Spleen (tissue), 7 donors: Measurements from ENCODE around the gene CCDC177.

ENCODE experiments used
- CTCF ChIP-seq, 11 experiments: fragments of 200-600 bp in 7 of 11; fragments of 450-650 bp in 4 of 11; sonication (generic) in 4 of 11; IDR thresholded peaks in 8 of 11; conservative IDR thresholded peaks in 3 of 11; 1 replicate in 7 of 11; 2 replicates in 4 of 11; pipeline versions ENCODE4 v1.4.0 to v1.8.0; 2016 to 2021; ENCODE audit warnings: antibody characterized with exemption in 11 of 11, inconsistent platforms in 4 of 11, mild to moderate bottlenecking in 1 of 11
- POLR2A ChIP-seq, 3 donors: fragments of 450-650 bp; IDR thresholded peaks; one replicate each; pipeline ENCODE4 v1.5.1; 2017; ENCODE audit warnings: antibody characterized with exemption in 3 of 3, mild to moderate bottlenecking in 1 of 3
- POLR2AphosphoS5 ChIP-seq, 3 donors: sonication (generic); formaldehyde crosslinking; IDR thresholded peaks; one replicate each; pipeline ENCODE4 v1.5.1; 2017; ENCODE audit warnings: antibody characterized with exemption in 3 of 3
- donor health status: DM: no; HTN: no; CAD: no; lungs with moderate emphysema.
- donor health status: DM: no; HTN: no; CAD: no.
- donor health status: DM: no; HTN: no; CAD: no.

DNA sequence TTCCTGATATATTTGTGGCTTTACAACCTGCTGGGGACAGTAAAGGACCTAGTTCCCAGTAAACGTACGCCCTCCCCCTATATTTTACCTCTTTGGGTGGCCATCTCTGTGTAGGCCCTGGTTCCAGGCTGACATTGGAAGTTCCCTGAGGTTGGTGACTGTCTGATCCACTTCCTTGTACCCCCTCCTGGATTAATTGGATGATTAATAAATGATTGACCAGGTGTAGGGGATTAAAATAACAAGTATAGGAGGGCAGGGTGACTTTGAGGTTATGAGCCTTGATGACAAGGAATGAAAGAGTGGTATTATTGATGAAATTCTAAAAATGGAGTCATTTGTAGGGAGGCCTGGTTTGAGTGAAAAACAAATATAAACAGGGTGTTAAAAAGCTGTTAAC lies 46.3 kb upstream of the CCDC177 start:
- TF ChIP-seq POLR2A (IDR thresholded peaks at IDR 0.05), result no peak
- TF ChIP-seq POLR2AphosphoS5 (IDR thresholded peaks at IDR 0.05), result no peak
- no peak for TF ChIP-seq CTCF (IDR thresholded peaks at IDR 0.05 in 8 of 11, conservative IDR thresholded peaks at IDR 0.05 in 3 of 11)
